ENCODE data around the gene SLC7A8.

Gene SLC7A8

GRCh38 chr14:23093991-23094665 lies 89.3 kb downstream of the SLC7A8 start:
- H3K36me3 Mint-ChIP-seq (ENCODE audit: insufficient read depth), result peaks cover 29% of the 10 kb centered on the region
- peaks cover 20 to 48% of the 10 kb centered on the region in 2 donors for H3K4me1 Mint-ChIP-seq (ENCODE audit: low read depth in 2 of 2)
- no peak overlapping the region for H3K27ac Mint-ChIP-seq
- ATAC-seq (replicated peaks) (peak; percentile 21), DNase-seq (no peak)
- no peaks in the 10 kb centered on the region for H3K27me3 Mint-ChIP-seq
- no peaks in the 10 kb centered on the region for H3K9me3 Mint-ChIP-seq
- no peak overlapping the region for H3K4me3 Mint-ChIP-seq

- no peaks in the 10 kb centered on the region for H3K9me3 Mint-ChIP-seq
- no peak overlapping the region for H3K27ac Mint-ChIP-seq
- no peak for DNase-seq
- no peak for ATAC-seq (replicated peaks)
- peak overlapping the region in 1 of 2 donors; percentile 24 for H3K4me3 Mint-ChIP-seq
- peaks cover 35% of the 10 kb centered on the region for H3K36me3 Mint-ChIP-seq (ENCODE audit: insufficient read depth)
- H3K27me3 Mint-ChIP-seq, result no peaks in the 10 kb centered on the region
- H3K4me1 Mint-ChIP-seq (ENCODE audit: low read depth in 2 of 2), result peaks cover 20 to 48% of the 10 kb centered on the region in 2 donors
Measured at GRCh38 chr14:23093526-23093925, 89.9 kb downstream of the SLC7A8 start.

- Mint-ChIP-seq H3K27me3 (no peaks in the 10 kb centered on the region), H3K4me1 (ENCODE audit: low read depth in 2 of 2) (peaks cover 20 to 48% of the 10 kb centered on the region in 2 donors), H3K36me3 (ENCODE audit: insufficient read depth) (peaks cover 37% of the 10 kb centered on the region), H3K27ac (no peak overlapping the region), H3K9me3 (no peaks in the 10 kb centered on the region), H3K4me3 (peak overlapping the region in 1 of 2 donors; percentile 24)
- ATAC-seq (replicated peaks) (no peak), DNase-seq (no peak)
Measured at GRCh38 chr14:23093104-23093503, 90.4 kb downstream of the SLC7A8 start.

GRCh38 chr14:23091294-23092225 lies 91.9 kb downstream of the SLC7A8 start:
- DNase-seq (no peak), ATAC-seq (replicated peaks) (no peak)
- no peaks in the 10 kb centered on the region for H3K27me3 Mint-ChIP-seq
- H3K4me3 Mint-ChIP-seq, result no peak overlapping the region
- H3K4me1 Mint-ChIP-seq (ENCODE audit: low read depth in 2 of 2), result peaks cover 19 to 47% of the 10 kb centered on the region in 2 donors
- H3K27ac Mint-ChIP-seq, result no peak overlapping the region
- H3K36me3 Mint-ChIP-seq (ENCODE audit: insufficient read depth), result peaks cover 52% of the 10 kb centered on the region
- no peaks in the 10 kb centered on the region for H3K9me3 Mint-ChIP-seq

GRCh38 chr14:23090254-23090636 lies 93.2 kb downstream of the SLC7A8 start:
- ATAC-seq (replicated peaks) (no peak), DNase-seq (no peak)
- Mint-ChIP-seq H3K9me3 (no peaks in the 10 kb centered on the region), H3K4me3 (no peak overlapping the region), H3K27ac (no peak overlapping the region), H3K36me3 (ENCODE audit: insufficient read depth) (peaks cover 65% of the 10 kb centered on the region), H3K4me1 (ENCODE audit: low read depth in 2 of 2) (peaks cover 18 to 51% of the 10 kb centered on the region in 2 donors), H3K27me3 (no peaks in the 10 kb centered on the region)

GRCh38 chr14:23089498-23090253 lies 93.8 kb downstream of the SLC7A8 start:
- peak overlapping the region in 1 of 2 donors; percentile 39 for H3K27ac Mint-ChIP-seq
- no peaks in the 10 kb centered on the region for H3K27me3 Mint-ChIP-seq
- no peaks in the 10 kb centered on the region for H3K9me3 Mint-ChIP-seq
- H3K36me3 Mint-ChIP-seq (ENCODE audit: insufficient read depth), result peaks cover 71% of the 10 kb centered on the region
- H3K4me1 Mint-ChIP-seq (ENCODE audit: low read depth in 2 of 2), result peaks cover 18 to 54% of the 10 kb centered on the region in 2 donors
- DNase-seq (no peak), ATAC-seq (replicated peaks) (no peak)
- H3K4me3 Mint-ChIP-seq, result no peak overlapping the region

GRCh38 chr14:23086565-23086964 lies 96.9 kb downstream of the SLC7A8 start:
- peak overlapping the region; percentile 12 for H3K27ac Mint-ChIP-seq

GRCh38 chr14:23085458-23085857 lies 98.0 kb downstream of the SLC7A8 start:
- ATAC-seq (replicated peaks), result no peak
- Mint-ChIP-seq H3K27me3 (no peaks in the 10 kb centered on the region), H3K9me3 (no peaks in the 10 kb centered on the region), H3K27ac (peak overlapping the region in 1 of 2 donors; percentile 20), H3K4me3 (no peak overlapping the region), H3K36me3 (ENCODE audit: insufficient read depth) (peaks cover 97% of the 10 kb centered on the region), H3K4me1 (ENCODE audit: low read depth in 2 of 2) (peaks cover 6 to 33% of the 10 kb centered on the region in 2 donors)
- DNase-seq, result no peak

More at GRCh38 chr14:23086565-23086964, 96.9 kb downstream of the SLC7A8 start:
- no peaks in the 10 kb centered on the region for H3K27me3 Mint-ChIP-seq
- DNase-seq (no peak), ATAC-seq (replicated peaks) (no peak)
- H3K36me3 Mint-ChIP-seq (ENCODE audit: insufficient read depth), result peaks cover 92% of the 10 kb centered on the region
- H3K9me3 Mint-ChIP-seq, result no peaks in the 10 kb centered on the region
- H3K4me3 Mint-ChIP-seq, result no peak overlapping the region
- H3K4me1 Mint-ChIP-seq (ENCODE audit: low read depth in 2 of 2), result peaks cover 6 to 35% of the 10 kb centered on the region in 2 donors

GRCh38 chr14:23080474-23080873 lies 103.0 kb downstream of the SLC7A8 start:
- no peak overlapping the region for H3K4me3 Mint-ChIP-seq
- ATAC-seq (replicated peaks), result no peak
- no peaks in the 10 kb centered on the region for H3K27me3 Mint-ChIP-seq
- H3K27ac Mint-ChIP-seq, result peak overlapping the region; percentile 36 to 69
- H3K36me3 Mint-ChIP-seq (ENCODE audit: insufficient read depth), result peaks cover 95% of the 10 kb centered on the region
- no peaks in the 10 kb centered on the region for H3K9me3 Mint-ChIP-seq
- H3K4me1 Mint-ChIP-seq (ENCODE audit: low read depth in 2 of 2), result peaks cover 3 to 12% of the 10 kb centered on the region in 2 donors
- DNase-seq, result no peak

GRCh38 chr14:23079716-23080115 lies 103.7 kb downstream of the SLC7A8 start:
- H3K36me3 Mint-ChIP-seq (ENCODE audit: insufficient read depth), result peaks cover 95% of the 10 kb centered on the region
- DNase-seq (no peak), ATAC-seq (replicated peaks) (no peak)
- no peaks in the 10 kb centered on the region for H3K27me3 Mint-ChIP-seq
- no peak overlapping the region for H3K4me3 Mint-ChIP-seq
- H3K4me1 Mint-ChIP-seq (ENCODE audit: low read depth in 2 of 2), result peaks cover 3 to 7% of the 10 kb centered on the region in 2 donors
- H3K27ac Mint-ChIP-seq, result peak overlapping the region in 1 of 2 donors; percentile 69
- H3K9me3 Mint-ChIP-seq, result no peaks in the 10 kb centered on the region

- Mint-ChIP-seq H3K4me3 (no peak overlapping the region), H3K4me1 (ENCODE audit: low read depth in 2 of 2) (peaks cover 3 to 4% of the 10 kb centered on the region in 2 donors), H3K9me3 (no peaks in the 10 kb centered on the region), H3K36me3 (ENCODE audit: insufficient read depth) (peaks cover 96% of the 10 kb centered on the region), H3K27me3 (no peaks in the 10 kb centered on the region), H3K27ac (no peak overlapping the region)
- no peak for ATAC-seq (replicated peaks)
- DNase-seq, result no peak
Measured at GRCh38 chr14:23078692-23079116, 104.8 kb downstream of the SLC7A8 start.

- Mint-ChIP-seq H3K36me3 (ENCODE audit: insufficient read depth) (peaks cover 97% of the 10 kb centered on the region), H3K27ac (no peak overlapping the region), H3K4me1 (ENCODE audit: low read depth in 2 of 2) (peaks cover 3 to 4% of the 10 kb centered on the region in 2 donors), H3K27me3 (no peaks in the 10 kb centered on the region), H3K9me3 (no peaks in the 10 kb centered on the region), H3K4me3 (no peak overlapping the region)
- DNase-seq (no peak), ATAC-seq (replicated peaks) (no peak)
Measured at GRCh38 chr14:23077962-23078361, 105.5 kb downstream of the SLC7A8 start.

GRCh38 chr14:23076785-23077408 lies 106.6 kb downstream of the SLC7A8 start:
- no peak overlapping the region for H3K27ac Mint-ChIP-seq
- peaks cover 7 to 8% of the 10 kb centered on the region in 2 donors for H3K4me1 Mint-ChIP-seq (ENCODE audit: low read depth in 2 of 2)
- H3K27me3 Mint-ChIP-seq, result no peaks in the 10 kb centered on the region
- peak in 2 of 3 experiments; percentile 31 to 41 for DNase-seq
- ATAC-seq (replicated peaks), result peak; percentile 57
- no peaks in the 10 kb centered on the region for H3K9me3 Mint-ChIP-seq
- H3K4me3 Mint-ChIP-seq, result no peak overlapping the region
- peaks cover 88% of the 10 kb centered on the region for H3K36me3 Mint-ChIP-seq (ENCODE audit: insufficient read depth)
